ELR (cell line): ENCODE measurements around the gene TNNT1.
"Not testable (repeated sequence)": the region's sequence is repeated elsewhere in the genome, so short reads cannot be mapped to it uniquely, and the experiment has no call there.

Source experiments
- DNase-seq: peaks from one replicate; pipeline ENCODE4 v3.0.0-alpha.2; 2015; ENCODE audit warnings: low read depth

Gene TNNT1, protein sequence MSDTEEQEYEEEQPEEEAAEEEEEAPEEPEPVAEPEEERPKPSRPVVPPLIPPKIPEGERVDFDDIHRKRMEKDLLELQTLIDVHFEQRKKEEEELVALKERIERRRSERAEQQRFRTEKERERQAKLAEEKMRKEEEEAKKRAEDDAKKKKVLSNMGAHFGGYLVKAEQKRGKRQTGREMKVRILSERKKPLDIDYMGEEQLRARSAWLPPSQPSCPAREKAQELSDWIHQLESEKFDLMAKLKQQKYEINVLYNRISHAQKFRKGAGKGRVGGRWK

DNA sequence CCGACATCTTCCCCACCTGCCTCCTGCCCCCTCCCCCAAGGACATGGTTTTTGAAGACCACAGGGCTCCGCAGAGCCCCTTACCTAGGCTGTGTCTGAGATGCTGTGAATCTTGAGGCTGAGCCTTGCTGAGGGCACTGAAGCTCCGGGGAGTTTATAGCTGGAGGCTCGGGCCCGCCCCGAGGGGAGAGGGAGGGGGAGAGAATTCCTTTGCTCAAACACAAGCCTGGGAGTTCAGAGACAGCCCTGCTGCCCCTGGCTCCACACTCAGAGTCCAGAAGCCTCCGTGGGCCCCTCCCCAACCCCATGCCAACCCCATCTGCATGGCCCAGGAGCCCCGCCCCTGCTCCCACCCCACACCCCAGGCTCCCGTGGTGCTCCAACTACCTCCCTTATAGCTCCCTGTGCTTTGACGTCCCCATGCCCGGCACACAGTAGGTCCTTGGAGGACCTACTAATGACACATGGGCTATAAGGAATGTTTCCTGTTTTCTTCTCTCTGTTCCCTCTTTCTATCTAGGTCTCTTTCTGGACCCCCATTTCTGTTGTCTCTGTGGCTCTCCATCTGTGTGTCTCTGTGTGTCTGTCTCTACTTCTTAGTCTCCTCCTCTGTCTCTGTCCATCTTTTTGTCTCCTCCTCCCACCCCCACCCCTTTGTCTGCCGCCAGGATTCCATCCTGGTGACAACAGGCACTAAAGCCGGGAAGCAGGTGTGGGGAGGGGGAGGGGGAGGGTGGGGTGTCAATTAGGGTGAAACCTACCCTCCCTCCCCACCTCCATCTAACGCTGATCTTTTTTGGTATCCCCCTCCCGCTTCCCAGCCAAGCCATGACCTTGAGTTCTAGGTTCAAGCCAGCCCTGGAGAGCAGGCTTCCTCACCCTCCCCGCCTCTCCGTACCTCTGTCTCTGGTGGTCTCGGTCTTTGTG lies at the start of gene TNNT1:
TNNT1 (minus strand) TSS at position 129 of the 926 bp plus-strand sequence. CDS start 2,049 bp downstream, outside the sequence.
- peak; percentile 19 for DNase-seq

GRCh38 chr19:55198651-55199050 lies 49.6 kb upstream of the TNNT1 start:
- DNase-seq: no peak

- DNase-seq: peak; percentile 44
Measured at GRCh38 chr19:55197528-55197927, 48.5 kb upstream of the TNNT1 start.

DNA sequence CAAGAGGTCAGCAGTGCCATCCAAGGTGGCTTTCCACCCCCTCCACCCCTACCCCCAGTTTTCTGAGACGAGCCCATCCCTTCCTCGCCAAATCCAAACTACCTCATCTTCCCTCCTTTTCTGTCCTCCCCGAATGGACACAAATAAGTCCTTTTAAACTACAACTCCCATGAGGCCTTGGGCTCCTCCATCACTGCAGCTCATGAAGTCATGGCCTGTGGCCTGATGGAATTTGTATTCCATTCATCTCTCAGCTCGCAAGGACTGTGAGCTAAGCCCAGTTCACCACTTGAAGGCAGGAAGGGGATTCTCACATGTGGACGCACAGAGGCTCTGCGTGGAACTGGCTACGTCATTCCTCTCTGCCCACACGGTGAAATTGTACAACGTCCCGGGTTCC lies 47.8 kb upstream of the TNNT1 start:
- peak; percentile 40 for DNase-seq

DNA sequence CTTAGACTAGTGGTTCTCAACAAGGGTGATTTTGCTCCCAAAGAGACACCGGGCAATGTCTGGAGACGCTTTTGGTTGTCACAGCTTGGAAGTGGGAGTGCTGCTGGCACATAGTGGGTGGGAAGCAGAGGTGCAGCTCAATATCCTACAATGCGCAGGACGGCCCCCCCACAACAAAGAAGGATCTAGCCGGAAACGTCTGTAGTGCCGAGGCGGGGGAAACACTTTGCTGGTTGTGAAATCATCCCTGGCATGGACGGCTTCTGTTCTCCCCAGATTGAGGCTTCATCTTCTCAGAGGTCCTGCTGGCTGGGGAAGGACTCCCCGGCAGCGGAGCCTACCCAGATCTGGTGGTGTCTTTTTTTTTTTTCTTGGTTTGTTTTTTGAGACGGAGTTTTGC lies 44.5 kb upstream of the TNNT1 start:
- DNase-seq: no peak

GRCh38 chr19:55189403-55189835 lies 40.4 kb upstream of the TNNT1 start:
- peak; percentile 99 for DNase-seq

DNA sequence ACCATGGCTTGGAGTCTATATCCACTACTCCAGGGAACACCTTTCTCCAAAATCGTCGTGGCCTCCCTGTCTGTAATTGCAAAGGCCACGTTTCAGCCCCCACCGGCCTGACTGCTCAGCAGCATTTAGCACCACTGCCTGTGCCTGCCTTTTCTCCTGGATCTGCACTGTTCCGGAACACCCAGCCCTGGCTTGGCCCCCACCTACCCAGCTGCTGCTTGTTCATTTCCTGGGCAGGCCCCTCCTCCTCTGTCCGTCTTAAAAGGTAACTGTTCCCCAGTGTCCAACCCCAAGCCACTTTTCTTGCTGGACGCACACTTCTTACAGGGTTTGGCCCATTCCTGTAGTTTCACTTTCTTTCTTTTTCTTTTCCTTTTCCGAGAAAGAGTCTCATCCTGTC lies 39.6 kb upstream of the TNNT1 start:
- no peak for DNase-seq

GRCh38 chr19:55186080-55186479 lies 37.1 kb upstream of the TNNT1 start:
- no peak for DNase-seq

DNA sequence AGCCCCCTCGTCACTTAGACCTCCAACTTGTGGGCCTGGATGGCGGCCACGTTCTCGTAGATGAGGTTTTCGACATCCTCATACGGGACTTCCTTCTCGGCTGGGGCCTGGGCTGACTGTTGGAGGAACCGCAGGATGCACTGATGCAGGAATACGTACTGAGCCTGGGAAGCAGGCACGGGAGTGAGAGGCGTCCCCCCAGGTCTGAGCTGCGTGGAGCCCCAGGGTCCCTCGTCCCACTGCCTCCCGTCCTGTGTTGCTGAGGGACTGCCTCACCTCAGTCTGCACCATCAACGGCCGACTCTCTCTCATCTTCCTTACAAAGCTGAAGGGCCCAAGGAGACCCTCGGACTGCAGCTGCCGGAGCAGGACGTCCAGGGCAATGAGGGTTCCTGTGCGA lies 32.7 kb upstream of the TNNT1 start:
- DNase-seq: no peak

GRCh38 chr19:55179606-55180484 lies 30.8 kb upstream of the TNNT1 start, which contains the start of gene SYT5:
Gene SYT5, minus strand, starts transcription at chr19:55180289. Its CDS starts 1,248 bp downstream, at chr19:55179041.
- peak; percentile 38 for DNase-seq

- peak; percentile 85 for DNase-seq
Measured at GRCh38 chr19:55178781-55179599, 30.0 kb upstream of the TNNT1 start.

- DNase-seq: no peak
Measured at GRCh38 chr19:55176076-55176475, 27.1 kb upstream of the TNNT1 start.

DNA sequence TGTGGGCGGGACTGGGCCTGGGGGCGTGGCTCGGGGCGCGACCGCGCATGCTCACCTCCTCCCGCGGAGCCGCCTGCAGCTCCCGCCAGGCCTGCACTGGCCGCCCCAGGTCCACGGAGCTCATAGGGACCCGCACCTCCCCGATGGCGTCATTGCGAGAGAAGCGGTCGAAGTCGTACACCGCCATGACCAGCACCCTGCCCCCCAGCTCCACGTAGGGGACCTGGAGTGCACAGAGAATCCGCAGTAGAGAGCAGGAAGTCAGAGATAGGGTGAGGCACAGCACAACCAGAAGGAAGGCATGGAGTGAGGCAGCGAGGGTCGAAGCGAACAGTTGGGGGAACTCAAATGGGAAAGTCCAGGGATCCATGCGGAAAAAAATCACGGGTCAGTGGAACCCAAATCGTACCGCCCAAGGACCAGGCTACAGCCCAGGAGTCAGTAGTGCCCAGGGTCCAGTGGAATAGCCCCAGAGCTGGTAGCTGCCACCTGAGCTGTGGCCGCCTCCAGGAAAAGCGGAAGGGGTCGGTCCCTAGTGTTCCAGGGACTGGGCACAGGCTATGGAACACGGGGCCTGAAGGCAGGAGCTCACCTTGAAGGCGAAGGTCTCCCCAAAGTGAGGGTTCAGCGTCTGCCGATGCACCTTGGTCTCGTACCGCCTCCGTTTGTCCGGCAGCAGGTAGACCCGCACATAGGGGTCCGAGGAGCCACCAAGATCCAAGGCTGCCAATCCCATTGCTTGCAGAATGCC lies 26.3 kb upstream of the TNNT1 start:
- no peak for DNase-seq

DNA sequence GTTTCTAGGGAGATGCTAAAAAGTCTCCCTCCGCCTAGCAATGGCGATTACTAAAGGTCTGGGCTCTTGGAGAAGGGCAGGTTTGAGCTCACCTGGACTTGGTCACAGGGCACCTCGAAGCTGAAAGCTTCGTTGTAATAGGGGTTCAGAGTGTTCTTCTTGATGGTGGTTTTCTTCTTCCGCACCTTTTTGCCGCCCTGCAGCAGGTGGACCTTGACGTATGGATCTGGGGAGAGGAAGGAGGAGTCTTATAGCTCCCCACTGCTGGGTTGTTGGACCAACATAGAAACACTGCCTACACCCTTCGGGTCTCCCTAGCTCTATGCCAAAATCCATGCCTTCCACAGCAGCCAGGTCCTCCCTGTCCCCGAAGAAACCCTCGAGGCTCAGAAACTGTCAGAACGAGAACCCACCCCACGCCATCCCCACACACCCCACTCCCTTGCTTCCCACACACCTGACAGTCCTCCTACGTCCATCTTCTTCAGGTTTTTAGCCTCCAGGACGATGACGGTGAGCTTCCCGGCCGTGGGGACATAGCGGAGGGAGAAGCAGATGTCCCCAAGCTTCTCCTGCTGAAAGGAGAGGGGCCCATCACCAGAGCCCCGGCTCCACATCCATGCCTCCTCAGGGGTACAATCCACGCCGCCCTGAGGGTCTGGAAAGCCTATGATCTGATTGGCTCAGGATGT lies 25.6 kb upstream of the TNNT1 start:
- DNase-seq: no peak

- DNase-seq: peak; percentile 86
Measured at GRCh38 chr19:55173714-55174409, 24.9 kb upstream of the TNNT1 start.

- DNase-seq: no peak
Measured at GRCh38 chr19:55173186-55173713, 24.2 kb upstream of the TNNT1 start.

GRCh38 chr19:55172741-55173140 lies 23.7 kb upstream of the TNNT1 start:
- DNase-seq: peak; percentile 82

DNA sequence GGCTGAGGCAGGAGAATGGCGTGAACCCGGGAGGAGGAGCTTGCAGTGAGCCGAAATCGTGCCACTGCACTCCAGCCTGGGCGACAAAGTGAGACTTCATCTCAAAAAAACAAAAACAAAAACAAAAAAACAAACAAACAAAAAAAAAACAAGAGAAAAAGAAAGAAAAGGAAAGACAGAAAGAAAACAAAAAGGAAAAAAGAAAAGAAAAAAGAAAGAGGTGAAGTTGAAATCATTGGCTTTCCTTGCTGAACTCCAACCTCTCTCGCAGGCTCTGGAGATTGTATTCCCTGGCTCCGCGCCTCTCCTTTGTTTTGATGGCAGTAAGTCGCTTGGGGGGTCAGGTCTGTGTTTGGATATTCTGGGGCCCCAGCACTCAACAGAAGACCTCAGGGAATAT lies 23.3 kb upstream of the TNNT1 start:
- DNase-seq: not testable (repeated sequence)

DNA sequence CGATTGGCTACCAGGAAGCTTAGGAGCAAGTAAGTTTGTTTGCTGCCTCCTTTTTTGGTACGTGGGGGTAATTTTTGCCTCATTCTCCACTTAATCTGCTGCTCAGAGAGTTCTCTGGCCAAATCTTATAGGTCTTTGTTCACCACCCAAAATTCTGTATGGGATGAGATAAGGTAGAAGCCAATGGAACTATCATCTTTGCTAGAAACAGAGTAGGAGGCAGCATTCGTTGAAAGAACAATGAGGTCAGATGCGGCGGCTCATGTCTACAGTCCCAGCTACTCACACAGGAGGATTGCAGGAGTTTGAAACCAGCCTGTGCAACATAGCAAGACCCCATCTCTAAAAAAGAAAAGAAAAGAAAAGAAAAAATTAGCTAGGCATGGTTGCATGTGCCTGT lies 22.4 kb upstream of the TNNT1 start:
- DNase-seq: no peak
